Measurements from ENCODE around the gene CNGB1.

Gene CNGB1

GRCh38 chr16:57998992-57999365 lies 28.1 kb upstream of the CNGB1 start:
- Histone ChIP-seq H3F3A (ENCODE audit: insufficient read depth) (peaks cover 10% of the 10 kb centered on the region), H3K4me3 (ENCODE audit: insufficient read depth, low read length, poor library complexity, severe bottlenecking) (no peak overlapping the region), H3K9ac (ENCODE audit: low read length) (peak overlapping the region; percentile 83; the same call in 1 of the 2 replicates), H4K20me1 (ENCODE audit: low read depth, low read length) (no peaks in the 10 kb centered on the region), H3K9me3 (ENCODE audit: insufficient read depth, low read length) (no peaks in the 10 kb centered on the region), H3K79me2 (ENCODE audit: insufficient read depth, low read length) (no peaks in the 10 kb centered on the region), H3K9me2 (replicated peaks; ENCODE audit: insufficient read depth, low read length) (no peaks in the 10 kb centered on the region), H2AFZ (ENCODE audit: low read depth, low read length, severe bottlenecking) (no peak overlapping the region), H3K4me2 (ENCODE audit: low read depth, low read length, poor library complexity, severe bottlenecking) (peak overlapping the region; percentile 95), H3K36me3 (ENCODE audit: low read length) (no peaks in the 10 kb centered on the region), H3K27ac (ENCODE audit: low read depth, low read length) (no peak overlapping the region), H3K27me3 (ENCODE audit: low read length) (no peaks in the 10 kb centered on the region)
- no peak for TF ChIP-seq CTCF (IDR thresholded peaks at IDR 0.05; ENCODE audit: insufficient read depth, low read length, poor library complexity, severe bottlenecking)
- TF ChIP-seq EZH2phosphoT487 (conservative IDR thresholded peaks at IDR 0.05; ENCODE audit: low read length): no peak

- H4K20me1 ChIP-seq (ENCODE audit: low read depth, low read length): no peaks in the 10 kb centered on the region
- H3K27me3 ChIP-seq (ENCODE audit: low read length): no peaks in the 10 kb centered on the region
- no peak overlapping the region for H3K9ac ChIP-seq (ENCODE audit: low read length)
- peaks cover 9% of the 10 kb centered on the region for H3F3A ChIP-seq (ENCODE audit: insufficient read depth)
- H3K9me2 ChIP-seq (replicated peaks; ENCODE audit: insufficient read depth, low read length): no peaks in the 10 kb centered on the region
- no peaks in the 10 kb centered on the region for H3K36me3 ChIP-seq (ENCODE audit: low read length)
- no peaks in the 10 kb centered on the region for H3K79me2 ChIP-seq (ENCODE audit: insufficient read depth, low read length)
- no peak overlapping the region for H3K4me2 ChIP-seq (ENCODE audit: low read depth, low read length, poor library complexity, severe bottlenecking)
- no peak overlapping the region for H2AFZ ChIP-seq (ENCODE audit: low read depth, low read length, severe bottlenecking)
- H3K27ac ChIP-seq (ENCODE audit: low read depth, low read length): no peak overlapping the region
- no peak overlapping the region for H3K4me3 ChIP-seq (ENCODE audit: insufficient read depth, low read length, poor library complexity, severe bottlenecking)
- no peaks in the 10 kb centered on the region for H3K9me3 ChIP-seq (ENCODE audit: insufficient read depth, low read length)
- no peak for TF ChIP-seq EZH2phosphoT487 (conservative IDR thresholded peaks at IDR 0.05; ENCODE audit: low read length)
- TF ChIP-seq CTCF (IDR thresholded peaks at IDR 0.05; ENCODE audit: insufficient read depth, low read length, poor library complexity, severe bottlenecking): no peak
Observed at GRCh38 chr16:57998486-57998885, 27.6 kb upstream of the CNGB1 start.

- H3F3A ChIP-seq (ENCODE audit: insufficient read depth): peaks cover 9% of the 10 kb centered on the region
- no peaks in the 10 kb centered on the region for H4K20me1 ChIP-seq (ENCODE audit: low read depth, low read length)
- no peak overlapping the region for H3K4me3 ChIP-seq (ENCODE audit: insufficient read depth, low read length, poor library complexity, severe bottlenecking)
- no peak overlapping the region for H2AFZ ChIP-seq (ENCODE audit: low read depth, low read length, severe bottlenecking)
- H3K9me2 ChIP-seq (replicated peaks; ENCODE audit: insufficient read depth, low read length): no peaks in the 10 kb centered on the region
- H3K27ac ChIP-seq (ENCODE audit: low read depth, low read length): no peak overlapping the region
- H3K36me3 ChIP-seq (ENCODE audit: low read length): no peaks in the 10 kb centered on the region
- no peak overlapping the region for H3K9ac ChIP-seq (ENCODE audit: low read length)
- TF ChIP-seq EZH2phosphoT487 (conservative IDR thresholded peaks at IDR 0.05; ENCODE audit: low read length): no peak
- no peak for TF ChIP-seq CTCF (IDR thresholded peaks at IDR 0.05; ENCODE audit: insufficient read depth, low read length, poor library complexity, severe bottlenecking)
- no peak overlapping the region for H3K4me2 ChIP-seq (ENCODE audit: low read depth, low read length, poor library complexity, severe bottlenecking)
- no peaks in the 10 kb centered on the region for H3K27me3 ChIP-seq (ENCODE audit: low read length)
- H3K79me2 ChIP-seq (ENCODE audit: insufficient read depth, low read length): no peaks in the 10 kb centered on the region
- H3K9me3 ChIP-seq (ENCODE audit: insufficient read depth, low read length): no peaks in the 10 kb centered on the region
Observed at GRCh38 chr16:57997528-57998265, 26.8 kb upstream of the CNGB1 start.

Measured in SU-DHL-6 (cell line).